ENCODE data around the gene ROBO1.
"Not testable (repeated sequence)": the region's sequence is repeated elsewhere in the genome, so short reads cannot be mapped to it uniquely, and the experiment has no call there.

Gene ROBO1

DNA sequence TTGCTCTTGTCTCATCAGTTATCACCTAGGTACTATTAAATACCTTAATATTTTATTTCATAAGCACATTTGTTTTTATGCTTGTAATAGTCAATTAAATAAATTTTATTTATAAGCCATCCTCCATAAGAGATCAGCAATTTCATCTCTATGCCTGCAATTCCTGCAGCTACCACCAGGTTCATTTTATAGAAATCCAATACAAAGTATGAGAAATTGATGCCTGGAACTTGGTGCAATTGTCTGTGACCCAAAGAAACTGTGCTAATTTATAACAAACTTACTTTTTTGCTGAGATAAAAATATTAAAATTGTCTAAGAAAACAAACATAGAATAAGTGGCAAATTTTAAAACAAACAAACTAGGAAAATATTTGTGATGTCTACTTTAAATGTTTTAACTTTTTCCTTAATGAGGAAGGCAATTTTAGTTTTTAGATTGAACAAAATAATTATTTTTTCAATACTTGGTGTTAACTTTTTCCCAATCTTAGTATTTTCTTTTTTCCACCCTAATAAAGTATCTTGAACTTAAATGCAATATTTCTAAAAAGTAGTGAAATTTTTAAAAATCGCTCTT, 1026.6 kb downstream of the ROBO1 start:
- no peak for DNase-seq (ENCODE audit: low read depth in 2 of 2)

DNA sequence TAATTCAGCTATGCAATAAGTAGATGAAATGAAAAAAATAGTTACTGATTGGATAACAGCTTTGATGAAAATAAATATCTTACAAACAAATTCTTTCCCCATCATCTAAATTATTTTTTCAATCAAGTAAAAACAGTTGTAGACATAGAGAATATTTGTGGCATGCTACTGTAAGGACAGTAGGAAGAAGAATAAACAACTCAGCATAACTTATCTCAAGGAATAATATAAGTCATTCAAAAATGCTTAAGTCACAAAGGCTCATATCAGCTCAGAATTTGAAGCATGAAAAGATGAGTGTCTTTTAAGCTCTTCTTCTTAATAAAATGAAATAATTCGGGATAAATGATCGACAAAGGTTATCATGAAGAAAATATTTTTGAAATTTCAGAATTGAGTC, 1029.0 kb downstream of the ROBO1 start:
- no peak for DNase-seq (ENCODE audit: low read depth in 2 of 2)

DNA sequence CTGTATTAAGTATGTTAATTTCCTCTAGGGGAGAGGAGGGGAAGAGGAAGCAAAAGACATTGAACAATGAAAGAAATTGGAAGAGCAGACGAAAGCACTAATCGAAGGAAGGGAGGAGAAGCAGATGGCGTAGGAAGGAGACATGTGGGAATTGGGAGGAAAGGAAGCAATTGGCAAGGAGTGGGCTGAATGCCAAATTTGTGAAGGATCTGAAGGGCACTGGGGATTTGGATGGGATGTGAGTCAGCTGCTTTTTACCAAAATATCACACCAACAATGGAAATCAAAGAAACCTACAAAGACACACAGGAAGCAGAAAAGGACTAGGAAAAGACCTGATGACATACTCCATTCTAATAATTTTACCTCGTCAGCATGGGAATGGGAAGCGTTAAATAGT, 1029.8 kb downstream of the ROBO1 start:
- DNase-seq (ENCODE audit: low read depth in 2 of 2) = no peak

DNA sequence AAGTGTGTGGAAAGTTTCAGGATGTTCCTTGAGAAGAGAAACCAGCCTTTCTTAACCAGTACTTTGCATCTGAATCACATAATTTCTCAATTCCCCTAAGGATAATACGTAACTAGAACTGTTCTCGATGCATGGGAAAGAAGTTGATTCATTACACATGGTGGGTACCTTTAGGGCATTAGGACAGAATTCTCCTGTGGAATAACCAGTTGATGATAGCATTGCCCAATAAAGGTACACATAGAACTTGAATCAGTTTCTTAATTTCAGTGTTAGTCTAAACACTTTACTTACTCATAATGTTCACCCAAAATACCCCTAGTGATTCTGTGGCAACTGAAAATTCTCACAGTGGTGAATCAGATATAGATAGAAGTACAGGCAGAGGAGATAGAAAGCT, 1030.9 kb downstream of the ROBO1 start:
- DNase-seq (ENCODE audit: low read depth in 2 of 2) = no peak

DNA sequence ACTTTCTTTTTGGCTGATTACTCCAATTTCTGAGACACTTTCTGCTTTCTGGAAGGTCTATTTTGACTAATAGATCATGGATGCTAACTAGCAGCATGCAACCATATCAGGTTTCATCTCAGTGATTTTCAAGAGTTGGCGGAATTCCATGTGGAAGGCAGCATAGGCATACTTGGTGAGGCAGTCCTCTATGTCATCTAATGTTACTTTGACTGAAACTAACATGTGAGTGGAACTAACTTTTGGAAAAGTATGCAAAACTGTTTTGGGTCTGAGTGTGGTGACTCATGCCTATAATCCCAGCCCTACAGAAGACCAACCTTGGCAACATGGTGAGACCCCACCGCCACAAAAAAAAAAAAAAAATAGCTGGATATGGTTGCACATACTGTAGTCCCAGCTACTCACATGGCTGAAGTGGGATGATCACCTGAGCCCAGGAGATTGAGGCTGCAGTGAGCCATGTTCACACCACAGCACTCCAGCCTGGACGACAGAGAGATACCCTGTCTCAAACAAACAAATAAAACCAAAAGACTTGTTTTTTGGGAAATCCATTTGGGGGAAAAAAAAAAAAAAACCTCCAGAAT, 1033.7 kb downstream of the ROBO1 start:
- no peak for DNase-seq (ENCODE audit: low read depth in 2 of 2)

DNA sequence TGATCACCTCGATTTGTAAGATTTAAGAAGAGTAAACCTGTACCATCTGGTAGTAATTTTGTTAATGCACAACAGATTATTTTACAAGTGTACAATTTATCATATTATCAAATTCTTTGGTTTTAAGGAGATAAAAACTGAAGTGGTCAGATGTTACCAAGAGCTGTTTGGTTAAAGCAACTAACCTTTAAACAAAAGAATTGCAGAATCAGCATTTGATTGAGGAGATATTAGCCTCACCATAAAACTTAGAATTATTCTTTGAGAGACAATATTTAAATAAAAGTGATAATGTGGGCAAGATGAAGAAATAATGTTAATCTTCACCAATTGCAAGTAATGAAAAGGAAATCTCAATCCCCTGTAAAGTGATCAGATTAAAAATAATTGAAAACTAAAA, 1034.9 kb downstream of the ROBO1 start:
- DNase-seq (ENCODE audit: low read depth in 2 of 2) = no peak

DNA sequence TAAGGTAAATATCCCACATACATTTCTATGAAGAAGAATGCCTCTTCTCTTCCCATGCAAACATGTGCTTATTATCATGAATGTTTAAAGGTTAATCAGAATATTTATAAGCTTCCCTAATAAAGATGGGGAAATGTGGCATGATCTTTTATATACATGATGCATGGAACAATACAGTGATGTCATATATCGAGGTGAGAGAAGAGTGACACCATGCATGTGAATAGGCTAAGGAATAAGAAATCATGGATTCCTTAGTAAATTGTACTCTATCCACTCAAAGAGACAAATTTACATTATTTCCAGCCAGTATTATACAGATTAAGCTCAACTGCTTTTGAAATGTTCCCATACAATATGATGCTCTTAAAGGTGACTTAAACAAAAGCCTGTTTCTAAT, 1035.3 kb downstream of the ROBO1 start:
- no peak for DNase-seq (ENCODE audit: low read depth in 2 of 2)

DNA sequence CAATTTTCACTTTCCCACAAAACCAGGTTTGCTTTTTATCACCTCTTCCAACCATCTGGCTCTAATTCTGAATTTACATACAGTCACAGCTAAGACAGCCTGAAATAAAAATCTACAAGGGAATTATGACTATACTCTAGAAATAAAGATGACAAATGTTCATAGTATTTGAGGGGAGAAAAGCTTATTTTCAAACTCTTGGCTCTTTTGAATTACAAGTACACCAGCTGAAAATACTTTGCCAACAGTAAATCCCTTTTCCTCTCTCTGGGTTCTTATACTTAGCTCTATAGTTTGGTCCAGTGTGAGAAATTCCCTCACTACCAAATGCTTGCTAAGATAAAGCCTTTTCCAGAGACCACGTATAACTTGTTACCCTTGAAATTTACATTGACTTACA, 1037.9 kb downstream of the ROBO1 start:
- no peak for DNase-seq (ENCODE audit: low read depth in 2 of 2)

DNA sequence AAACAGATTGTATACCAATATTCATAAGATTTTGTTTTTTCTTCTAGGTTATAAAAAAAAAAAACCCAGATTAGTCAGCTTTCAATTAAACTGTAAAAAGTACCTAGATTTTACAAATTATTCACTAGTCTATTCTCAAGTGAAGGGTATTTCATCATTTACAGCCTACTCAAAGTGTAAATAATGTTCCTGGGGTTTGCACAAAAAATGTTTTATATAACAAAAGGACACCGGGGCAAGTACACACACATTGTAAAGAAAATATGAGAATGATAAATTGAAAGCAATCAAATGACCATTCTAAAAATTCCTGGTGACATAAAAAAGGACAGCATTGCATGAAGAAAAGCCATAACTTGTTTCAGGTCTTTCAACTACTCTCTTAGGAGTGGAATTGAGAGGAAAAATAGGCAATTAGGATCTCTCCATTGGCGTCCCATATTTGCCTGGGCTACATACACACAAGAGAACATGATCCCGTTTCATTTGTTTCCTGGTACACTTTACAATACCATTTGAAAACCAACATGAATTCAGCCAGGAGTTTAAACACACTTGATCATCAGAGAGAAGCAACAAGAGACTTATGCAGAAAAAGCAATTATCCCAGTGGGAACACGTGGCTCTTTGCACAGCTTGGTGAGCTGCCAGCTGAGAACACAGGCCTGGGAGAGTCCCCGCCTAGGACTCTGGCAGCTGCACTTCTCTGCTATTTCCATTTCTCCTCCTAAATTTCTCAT, 1039.2 kb downstream of the ROBO1 start:
- no peak for DNase-seq (ENCODE audit: low read depth in 2 of 2)

DNA sequence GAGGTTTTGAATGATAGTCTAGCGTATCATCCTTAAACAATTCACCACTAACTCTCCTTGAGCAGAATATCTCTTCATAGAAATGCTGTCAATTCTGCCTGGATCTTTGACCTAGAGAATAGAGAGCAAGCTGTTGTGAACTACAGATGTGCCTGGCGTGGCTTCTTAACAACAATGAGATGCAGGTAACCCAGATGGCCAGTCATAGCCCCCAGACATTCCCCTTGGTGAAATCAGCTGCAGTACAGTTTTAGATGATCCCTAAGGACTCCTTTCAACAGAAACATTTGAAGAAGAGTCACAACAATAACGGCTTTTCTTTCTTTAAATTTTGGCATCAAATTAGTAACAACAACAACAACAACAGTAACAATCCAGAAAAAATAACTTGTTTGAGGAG, 1041.3 kb downstream of the ROBO1 start:
- no peak for DNase-seq (ENCODE audit: low read depth in 2 of 2)

DNA sequence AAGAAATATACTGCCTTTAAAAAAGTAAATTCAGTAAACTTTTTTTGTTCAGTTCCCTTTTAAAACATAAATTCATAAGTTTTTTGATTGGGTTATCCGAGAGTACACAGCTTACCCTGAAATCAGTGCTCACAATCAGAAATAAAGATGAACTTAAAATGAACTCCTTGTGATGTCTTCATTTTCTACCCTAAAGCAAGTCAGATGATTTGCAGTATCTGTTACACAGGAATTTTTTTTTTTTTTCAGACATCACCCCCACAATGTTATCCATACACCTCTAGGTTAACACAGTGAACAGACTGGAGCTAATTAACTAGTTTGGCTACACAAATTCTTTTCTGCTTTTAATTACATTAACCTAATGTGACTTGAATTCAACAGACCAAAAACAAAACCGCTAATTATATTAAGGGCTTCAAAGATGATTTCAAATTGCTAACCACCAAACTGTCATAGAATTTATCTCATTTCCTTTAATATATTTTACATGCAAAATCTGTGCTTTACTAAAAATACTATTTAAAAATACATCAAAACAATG, 1042.0 kb downstream of the ROBO1 start:
- no peak for DNase-seq (ENCODE audit: low read depth in 2 of 2)

DNA sequence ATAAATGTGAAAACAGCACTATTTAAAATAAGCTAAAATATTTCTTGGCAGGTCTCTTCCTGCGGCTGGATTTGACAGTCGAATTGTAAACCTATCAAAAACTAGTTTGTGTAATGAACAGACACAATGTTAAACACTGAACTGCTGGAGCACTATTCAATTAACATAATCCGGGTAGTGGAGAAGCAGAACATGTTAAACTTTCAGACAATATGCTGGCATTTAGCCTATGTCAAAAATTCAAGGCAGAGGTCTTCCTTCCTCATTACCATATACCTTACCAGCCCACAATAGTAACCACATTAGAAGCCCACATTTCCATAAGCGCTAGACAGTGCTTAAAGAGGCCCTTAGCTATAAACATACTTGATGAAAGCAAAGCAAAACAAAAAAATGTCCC, 1042.9 kb downstream of the ROBO1 start:
- DNase-seq (ENCODE audit: low read depth in 2 of 2) = no peak

DNA sequence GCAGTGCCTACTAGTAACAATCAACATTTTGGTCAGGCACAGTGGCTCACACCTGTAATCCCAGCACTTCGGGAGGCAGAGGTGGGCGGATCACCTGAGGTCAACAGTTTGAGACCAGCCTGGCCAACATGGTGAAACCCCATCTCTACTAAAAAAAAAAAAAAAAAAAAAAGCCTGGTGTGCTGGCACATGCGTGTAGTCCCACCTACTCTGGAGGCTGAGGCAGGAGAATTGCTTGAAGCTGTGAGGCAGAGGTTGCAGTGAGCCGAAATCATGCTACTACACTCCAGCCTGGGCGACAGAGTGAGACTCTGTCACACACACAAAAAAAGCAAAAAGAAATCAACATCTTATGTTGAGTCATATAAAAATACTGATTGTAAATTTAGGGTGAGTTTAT, 1043.4 kb downstream of the ROBO1 start:
- not testable (repeated sequence) for DNase-seq (ENCODE audit: low read depth in 2 of 2)

DNA sequence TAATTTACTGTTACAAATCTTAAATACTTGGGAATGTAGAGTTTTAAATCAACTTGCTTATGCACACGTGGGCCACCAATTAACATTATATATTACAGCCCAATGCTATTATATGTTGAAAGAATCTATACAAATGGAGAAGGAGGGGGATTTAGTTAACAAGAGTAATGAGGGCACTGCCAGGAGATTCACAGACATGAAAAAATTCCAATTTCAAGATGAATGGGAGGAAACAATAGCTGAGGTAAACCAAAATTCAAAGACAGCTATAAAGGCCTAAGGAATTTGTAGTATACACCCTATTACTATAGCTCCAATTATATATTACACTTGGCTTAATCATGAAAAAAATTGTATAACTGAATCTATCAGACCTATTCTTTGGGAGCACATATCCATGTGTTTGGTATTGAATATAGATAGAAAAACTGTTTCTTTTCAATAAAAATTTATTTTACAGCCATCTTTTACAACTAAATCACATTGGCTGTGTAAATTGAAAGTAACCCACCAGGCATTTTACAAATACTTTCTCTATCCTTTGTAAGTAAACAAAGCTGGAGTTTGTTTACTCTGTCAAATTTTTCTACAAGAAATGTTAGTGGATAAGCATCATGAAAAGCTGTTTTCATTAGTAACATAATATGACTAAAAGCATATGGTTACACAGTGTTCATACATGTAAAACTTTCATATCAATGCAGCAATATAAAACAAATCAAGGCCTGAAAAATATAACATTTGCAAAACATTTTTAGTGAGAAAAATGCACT, 1045.8 kb downstream of the ROBO1 start:
- DNase-seq (ENCODE audit: low read depth in 2 of 2) = no peak

DNA sequence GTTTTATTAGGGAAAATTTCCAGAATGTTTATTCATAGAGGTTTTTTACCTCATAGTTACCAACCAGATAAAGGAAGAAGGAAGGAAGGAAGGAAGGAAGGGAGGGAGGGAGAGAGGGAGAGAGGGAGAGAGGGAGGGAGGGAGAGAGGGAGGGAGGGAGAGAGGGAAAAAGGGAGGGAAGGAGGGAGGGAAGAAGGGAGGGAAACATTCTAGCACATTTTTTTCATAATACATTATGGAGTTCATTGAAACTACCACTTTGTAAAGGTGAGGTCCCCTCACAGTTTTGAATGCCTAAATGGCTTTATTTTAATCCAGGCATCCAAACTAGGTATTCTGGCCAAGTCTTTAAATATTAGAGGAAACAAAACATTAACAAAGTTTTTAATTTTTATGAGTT, 1049.1 kb downstream of the ROBO1 start:
- DNase-seq (ENCODE audit: low read depth in 2 of 2) = no peak

DNA sequence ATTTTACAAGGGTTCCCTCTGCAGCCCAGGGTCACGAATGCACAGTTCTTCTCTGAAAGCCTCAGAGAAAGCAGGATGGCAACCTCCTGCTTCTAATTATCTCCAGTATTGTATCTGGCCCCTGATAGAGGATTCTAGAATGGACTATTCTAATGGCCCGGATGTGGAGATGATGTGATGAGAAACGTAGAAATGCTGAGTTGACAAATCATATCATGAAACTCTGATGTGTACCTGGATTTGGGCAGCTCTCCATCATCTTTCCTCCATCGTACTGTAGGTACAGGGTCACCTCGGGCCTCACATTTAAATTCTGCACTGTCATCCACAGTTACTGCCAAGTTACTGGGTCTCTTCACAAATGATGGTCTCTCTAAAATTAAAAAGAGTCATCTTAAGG, 1050.8 kb downstream of the ROBO1 start:
- no peak for DNase-seq (ENCODE audit: low read depth in 2 of 2)

DNA sequence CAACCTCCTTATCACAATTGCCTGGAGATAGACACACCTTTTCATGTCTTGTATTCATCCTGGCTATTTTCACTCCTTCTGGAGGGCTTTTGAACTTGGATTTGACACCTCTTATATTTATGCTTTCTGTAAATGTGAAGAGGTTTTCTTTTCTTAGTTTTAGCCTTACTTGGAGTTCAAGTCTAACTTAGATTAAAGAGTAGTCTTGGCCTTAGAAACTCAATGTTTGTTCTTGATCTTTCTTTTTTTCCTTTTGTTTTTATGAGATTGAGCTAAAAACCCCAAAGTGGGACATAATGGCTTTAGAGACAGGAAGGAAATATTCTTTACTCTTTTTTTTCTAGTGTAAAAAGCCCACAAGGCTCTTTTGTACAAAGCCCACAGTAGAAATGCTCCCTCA, 1054.9 kb downstream of the ROBO1 start:
- DNase-seq (ENCODE audit: low read depth in 2 of 2) = no peak

DNA sequence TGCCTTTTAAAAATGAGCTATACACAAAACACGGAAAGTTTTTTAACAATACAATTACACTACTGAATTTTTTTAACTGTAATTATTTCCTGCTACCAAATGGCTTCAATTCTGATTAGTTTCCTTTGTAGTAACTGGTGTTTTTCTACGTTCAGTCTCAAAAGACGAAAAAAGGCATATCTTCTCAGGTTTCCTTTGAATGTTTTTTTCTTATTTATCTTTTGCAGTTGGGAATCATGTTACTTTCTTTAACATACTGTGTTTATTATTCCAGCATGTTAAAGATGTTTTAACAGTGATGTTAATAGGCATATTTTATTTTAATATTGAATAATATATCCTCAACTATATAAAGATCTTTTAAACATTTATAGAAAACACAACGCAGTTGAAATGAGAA, 1055.5 kb downstream of the ROBO1 start:
- no peak for DNase-seq (ENCODE audit: low read depth in 2 of 2)

DNA sequence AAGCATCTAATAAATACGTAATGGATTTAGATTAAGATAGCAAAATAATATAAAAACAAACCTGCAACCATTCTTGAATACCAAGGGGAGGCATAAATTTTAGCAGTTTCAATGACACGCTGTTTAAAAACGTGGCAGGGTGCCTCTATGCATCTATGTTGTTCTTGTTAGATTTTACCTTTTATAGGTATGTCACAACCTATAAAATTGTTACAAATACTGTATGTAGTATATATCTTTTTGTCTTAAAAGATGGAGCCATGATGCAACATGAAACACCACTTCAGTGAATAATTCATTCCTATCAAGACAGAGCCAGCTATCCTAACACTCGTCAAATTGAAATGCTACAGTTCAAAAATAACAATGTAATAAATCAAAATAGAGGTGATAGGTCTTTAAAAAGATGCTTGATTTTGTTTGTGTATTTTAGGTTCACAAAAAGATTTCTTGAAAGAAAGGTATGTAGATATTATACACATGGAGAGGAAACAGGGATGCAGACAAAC, 1059.2 kb downstream of the ROBO1 start:
- no peak for DNase-seq (ENCODE audit: low read depth in 2 of 2)

DNA sequence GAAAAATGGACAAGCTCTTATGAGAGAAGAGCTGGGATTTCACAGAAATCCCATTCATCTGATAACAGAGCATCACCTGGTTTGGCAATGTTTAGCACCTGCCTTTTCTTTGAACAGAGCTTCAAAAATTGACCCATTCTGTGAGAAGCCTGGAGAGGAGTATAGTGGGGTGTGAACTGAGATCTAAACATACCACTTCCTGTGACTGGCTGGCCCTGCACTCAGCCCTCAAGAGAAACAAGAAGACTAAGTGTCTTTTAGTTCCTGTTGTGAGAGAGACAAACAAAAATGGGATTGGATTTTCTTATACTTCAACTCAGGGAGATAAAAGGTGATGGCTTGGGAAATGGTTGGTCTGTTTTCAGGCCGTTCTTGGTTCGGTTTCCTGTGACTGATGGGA, 1060.2 kb downstream of the ROBO1 start:
- no peak for DNase-seq (ENCODE audit: low read depth in 2 of 2)

DNA sequence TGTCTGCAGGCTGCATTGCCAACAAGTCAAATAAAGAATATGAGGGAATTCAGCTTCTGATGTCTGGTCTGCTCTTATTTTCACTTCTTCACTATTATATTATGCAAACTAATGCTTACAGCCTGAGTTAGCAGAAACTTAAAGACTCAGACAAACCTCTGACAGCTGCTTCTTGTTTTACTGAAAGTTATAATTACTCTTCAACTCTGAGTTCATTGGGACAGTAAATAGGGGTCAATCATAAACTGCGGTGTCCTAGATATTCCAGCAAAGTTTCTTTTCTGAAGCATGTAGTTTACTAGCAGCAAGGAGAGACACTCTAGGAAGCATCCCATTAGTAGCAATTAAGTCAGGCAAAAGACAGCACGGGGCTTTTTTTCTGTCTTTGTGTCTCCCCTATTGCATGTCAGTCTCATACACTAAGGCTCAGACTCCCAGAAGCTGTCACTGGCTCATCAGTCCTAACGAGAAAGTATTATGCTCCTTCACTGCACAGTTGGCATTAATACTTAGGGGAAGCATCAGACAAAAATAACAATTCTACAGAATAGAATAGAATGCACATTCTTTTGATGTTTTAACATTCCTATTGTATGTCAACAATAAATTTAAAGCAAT, 1060.8 kb downstream of the ROBO1 start:
- DNase-seq (ENCODE audit: low read depth in 2 of 2) = no peak

DNA sequence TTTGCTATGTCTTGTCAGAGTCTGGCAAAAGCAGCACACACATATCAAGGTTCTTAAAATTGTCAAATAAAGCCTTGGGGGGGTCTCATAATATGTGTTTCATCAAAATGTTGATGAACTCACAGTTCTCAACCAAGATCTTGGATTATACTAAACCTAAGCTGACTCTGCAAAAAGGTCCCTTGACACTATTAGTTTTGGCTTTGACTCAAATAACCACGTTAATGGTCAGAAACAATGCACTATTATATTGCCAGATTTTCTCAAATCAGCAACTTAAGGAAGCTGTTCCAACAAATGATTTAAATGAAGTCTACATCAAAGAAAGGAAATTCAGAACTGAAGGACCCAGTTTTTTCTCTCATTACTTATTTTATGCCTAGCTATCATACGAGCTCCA, 1063.9 kb downstream of the ROBO1 start:
- DNase-seq (ENCODE audit: low read depth in 2 of 2) = no peak
